Fibroblast of lung (primary cell): ENCODE results near the gene TBATA. TPM values are rescaled to one million over a fixed set of nuclear protein-coding genes. Genes with fewer than 3 reads are reported as not detected.

Experiments
- DNase-seq, 2 donors: peaks; one replicate each; pipeline versions ENCODE4 v3.0.0 to v3.0.0-alpha.2; 2010; ENCODE audit warnings: low read depth in 2 of 2
- H2AFZ ChIP-seq: 2 replicates; pipeline ENCODE4 v1.5.1; 2012; ENCODE audit warnings: low read length, control low read depth, inconsistent platforms
- H3K27ac ChIP-seq: 2 replicates; pipeline ENCODE4 v1.5.1; 2011; ENCODE audit warnings: low read length, control low read depth; ENCODE audit not compliant: insufficient read depth
- H3K27me3 ChIP-seq: 2 replicates; pipeline ENCODE4 v1.5.1; 2011; ENCODE audit warnings: mild to moderate bottlenecking, low read length; ENCODE audit not compliant: control insufficient read depth, insufficient read depth
- H3K36me3 ChIP-seq: 2 replicates; pipeline ENCODE4 v1.5.1; 2011; ENCODE audit warnings: low read length; ENCODE audit not compliant: control insufficient read depth, insufficient read depth
- H3K4me1 ChIP-seq: 2 replicates; pipeline ENCODE4 v1.5.1; 2011; ENCODE audit warnings: low read length; ENCODE audit not compliant: control insufficient read depth, insufficient read depth; ENCODE audit errors: extremely low read depth
- H3K4me2 ChIP-seq: 2 replicates; pipeline ENCODE4 v1.5.1; 2011; ENCODE audit warnings: low read length, control low read depth; ENCODE audit not compliant: insufficient read depth; ENCODE audit errors: extremely low read depth
- H3K4me3 ChIP-seq, 4 experiments: fragments of 200-600 bp in 1 of 4; sonication (generic) in 1 of 4; replicated peaks in 1 of 4; 2 replicates each; pipeline ENCODE4 v1.5.1; 2011 to 2016; ENCODE audit warnings: low read length in 4 of 4, low read depth in 3 of 4, mild to moderate bottlenecking in 3 of 4, control low read depth in 2 of 4, inconsistent platforms in 1 of 4, mixed read lengths in 1 of 4; ENCODE audit not compliant: insufficient read depth in 1 of 4; ENCODE audit errors: control extremely low read depth in 1 of 4
- H3K79me2 ChIP-seq: 2 replicates; pipeline ENCODE4 v1.5.1; 2012; ENCODE audit warnings: mild to moderate bottlenecking, low read length, inconsistent platforms; ENCODE audit not compliant: control insufficient read depth, insufficient read depth
- H3K9ac ChIP-seq: 2 replicates; pipeline ENCODE4 v1.5.1; 2011; ENCODE audit warnings: mild to moderate bottlenecking, low read length, control low read depth; ENCODE audit not compliant: insufficient read depth
- H3K9me3 ChIP-seq: 2 replicates; pipeline ENCODE4 v1.5.1; 2012; ENCODE audit warnings: low read depth, low read length; ENCODE audit not compliant: control insufficient read depth, insufficient read depth
- H4K20me1 ChIP-seq: 2 replicates; pipeline ENCODE4 v1.5.1; 2011; ENCODE audit warnings: low read length; ENCODE audit not compliant: control insufficient read depth, insufficient read depth; ENCODE audit errors: extremely low read depth
- CTCF ChIP-seq, 2 donors: IDR thresholded peaks in 1 of 2; conservative IDR thresholded peaks in 1 of 2; 1 replicate in 1 of 2; 2 replicates in 1 of 2; pipeline ENCODE4 v1.5.1; 2011 to 2012; ENCODE audit warnings: low read length in 2 of 2, control low read depth in 1 of 2, inconsistent platforms in 1 of 2, low read depth in 1 of 2, mild to moderate bottlenecking in 1 of 2
- EZH2 ChIP-seq: IDR thresholded peaks from 2 replicates; pipeline ENCODE4 v1.5.1; 2012; ENCODE audit warnings: low read length, control low read depth, mild to moderate bottlenecking; ENCODE audit errors: missing control alignments
- polyA plus RNA-seq, 2 donors: library from polyadenylated mRNA; depleted of rRNA in 1 of 2; stranded (reverse) in 1 of 2; unstranded in 1 of 2; fragments of >200 nt; gene quantifications; 2 replicates each; pipeline ENCODE4 v1.2.1, GENCODE V29; 2011 to 2012; ENCODE audit warnings: missing spikeins in 1 of 2
- total RNA-seq: library from RNA; depleted of rRNA; stranded (reverse); fragments of >200 nt; gene quantifications from 2 replicates; pipeline ENCODE4 v1.2.1, GENCODE V29; 2014

TBATA gene
- total and polyA plus RNA-seq, 2 donors (not counting 1 experiment from before 2014, with no cell fraction given), result not detected

DNA sequence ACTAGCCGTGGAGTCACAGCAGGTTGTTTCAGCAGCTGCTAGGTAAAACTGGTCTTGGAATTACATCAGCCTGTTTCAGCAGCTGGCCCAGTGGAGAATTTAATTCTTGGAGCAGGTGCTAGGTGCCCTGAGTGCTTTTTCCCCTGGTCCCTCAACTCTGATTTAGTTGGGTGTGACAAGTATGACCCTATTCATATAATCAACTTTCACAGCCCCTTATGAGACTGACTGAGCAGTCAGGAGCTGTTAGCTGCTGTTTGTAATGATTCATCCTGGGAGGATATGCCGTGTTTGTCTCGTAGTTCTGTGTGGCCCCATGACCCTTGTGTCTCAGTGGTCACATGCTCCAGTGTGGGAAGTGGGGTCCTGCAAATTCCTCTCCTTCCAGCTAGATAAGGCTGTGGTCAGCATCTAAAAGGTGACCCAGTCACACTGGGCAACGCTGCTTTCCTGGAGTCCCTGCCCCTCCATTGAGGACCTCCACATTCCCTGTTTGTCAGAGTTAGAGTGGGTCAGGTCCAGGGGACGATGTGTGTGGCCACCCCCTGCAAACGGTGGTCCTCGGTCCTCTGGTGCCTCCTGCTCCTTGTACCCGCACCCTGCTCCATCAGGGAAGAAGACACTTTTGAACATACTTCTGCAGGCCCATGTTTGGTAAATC is 28.3 kb downstream of the TBATA start:
- Histone ChIP-seq H3K4me1 (peaks cover 2% of the 10 kb centered on the region), H3K9ac (no peak overlapping the region), H3K4me2 (no peak overlapping the region), H3K36me3 (no peaks in the 10 kb centered on the region), H3K27me3 (no peaks in the 10 kb centered on the region), H4K20me1 (no peaks in the 10 kb centered on the region), H2AFZ (no peak overlapping the region), H3K27ac (no peak overlapping the region), H3K79me2 (no peaks in the 10 kb centered on the region), H3K9me3 (no peaks in the 10 kb centered on the region), H3K4me3 (no peak overlapping the region)
- peak; percentile 20 to 39 for DNase-seq
- TF ChIP-seq EZH2 (no peak), CTCF (conservative IDR thresholded peaks at IDR 0.05 in 1 of 2, IDR thresholded peaks at IDR 0.05 in 1 of 2; ENCODE audit: low read depth in 1 of 2, low read length in 2 of 2) (no peak)

DNA sequence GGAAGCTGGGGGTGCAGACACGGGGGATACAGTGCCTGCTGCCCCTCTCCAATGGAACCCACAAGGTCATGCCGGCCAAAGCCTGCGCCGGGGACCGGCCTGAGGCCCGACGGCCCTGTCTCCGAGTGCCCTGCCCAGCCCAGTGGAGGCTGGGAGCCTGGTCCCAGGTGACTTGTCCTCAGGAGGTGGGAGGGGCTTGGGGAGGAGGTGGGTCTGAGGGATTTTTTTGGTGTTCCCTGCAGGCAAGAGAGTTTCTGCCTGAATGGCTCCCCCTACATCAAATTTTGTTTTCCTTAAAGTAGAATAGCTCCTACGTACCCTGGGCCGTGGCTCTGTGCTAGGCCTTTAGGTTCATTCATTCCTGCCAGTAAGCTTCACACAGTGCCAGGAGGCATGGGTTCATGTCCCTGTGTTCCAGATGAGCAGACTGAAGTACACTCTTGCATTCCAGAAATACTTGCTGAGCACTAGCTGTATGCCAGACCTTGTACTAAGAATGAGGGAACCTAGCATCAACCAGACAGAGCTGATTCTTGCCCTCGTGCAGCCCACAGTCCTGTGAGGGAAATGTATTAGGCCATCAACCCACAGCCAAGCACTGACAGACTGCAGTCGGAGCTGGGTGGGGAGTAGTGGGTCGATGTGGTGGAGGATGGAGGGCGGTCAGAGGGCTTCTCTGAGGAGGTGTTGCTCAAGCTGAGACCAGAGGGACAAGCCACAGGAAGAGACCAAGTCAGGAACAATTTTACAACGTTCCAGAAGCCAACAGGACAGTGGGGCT is 31.1 kb downstream of the TBATA start:
- H3K9ac ChIP-seq, result no peak overlapping the region
- H2AFZ ChIP-seq, result no peak overlapping the region
- H3K79me2 ChIP-seq, result no peaks in the 10 kb centered on the region
- TF ChIP-seq CTCF (conservative IDR thresholded peaks at IDR 0.05 in 1 of 2, IDR thresholded peaks at IDR 0.05 in 1 of 2; ENCODE audit: low read depth in 1 of 2, low read length in 2 of 2) (no peak), EZH2 (no peak)
- no peak overlapping the region for H3K4me2 ChIP-seq
- no peak overlapping the region for H3K4me3 ChIP-seq
- H3K36me3 ChIP-seq, result no peaks in the 10 kb centered on the region
- no peaks in the 10 kb centered on the region for H4K20me1 ChIP-seq
- H3K27ac ChIP-seq, result no peak overlapping the region
- H3K27me3 ChIP-seq, result no peaks in the 10 kb centered on the region
- peaks cover 2% of the 10 kb centered on the region for H3K4me1 ChIP-seq
- H3K9me3 ChIP-seq, result no peaks in the 10 kb centered on the region
- peak in 1 of 2 donors; percentile 73 for DNase-seq

DNA sequence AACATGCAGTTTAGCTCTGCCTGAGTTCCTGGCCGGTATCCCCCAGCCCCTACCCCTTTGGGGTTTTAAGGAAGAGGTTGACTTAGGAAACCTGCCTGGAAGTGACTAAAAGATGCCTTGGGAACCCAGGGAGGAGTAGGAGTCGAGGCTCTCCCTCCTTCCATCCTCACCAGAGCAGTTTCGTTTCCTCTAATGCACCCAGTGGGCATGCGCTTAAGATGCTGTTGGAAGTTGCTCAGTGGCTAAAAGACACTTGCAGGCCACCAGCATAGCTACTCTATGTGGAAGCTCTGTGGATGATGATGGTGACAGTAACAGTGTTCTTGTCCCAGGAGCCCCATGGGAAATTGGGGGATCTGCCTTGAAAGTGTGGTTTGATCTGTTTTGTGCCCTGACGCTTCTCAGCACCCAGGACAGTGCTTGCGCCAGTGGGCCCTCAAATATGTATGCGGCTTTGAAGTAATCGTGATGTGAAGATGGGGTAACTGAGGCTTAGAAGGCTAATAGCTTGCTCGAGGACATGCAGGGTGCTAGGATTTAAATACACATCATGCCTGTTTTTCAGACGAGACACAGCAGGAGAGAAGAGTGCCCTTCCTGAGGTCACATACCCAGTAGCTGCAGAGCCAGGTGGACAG is 32.0 kb downstream of the TBATA start:
- Histone ChIP-seq H3K79me2 (no peaks in the 10 kb centered on the region), H4K20me1 (no peaks in the 10 kb centered on the region), H3K27ac (no peak overlapping the region), H3K4me1 (peaks cover 2% of the 10 kb centered on the region), H3K4me3 (no peak overlapping the region), H3K36me3 (no peaks in the 10 kb centered on the region), H3K27me3 (no peaks in the 10 kb centered on the region), H3K9ac (no peak overlapping the region), H3K4me2 (no peak overlapping the region), H3K9me3 (no peaks in the 10 kb centered on the region), H2AFZ (no peak overlapping the region)
- no peak for DNase-seq
- TF ChIP-seq CTCF (conservative IDR thresholded peaks at IDR 0.05 in 1 of 2, IDR thresholded peaks at IDR 0.05 in 1 of 2; ENCODE audit: low read depth in 1 of 2, low read length in 2 of 2), result no peak
- TF ChIP-seq EZH2, result no peak
